GM19238 (cell line): ENCODE measurements around the gene MOB2.

Source experiments
- DNase-seq: peaks from one replicate; pipeline ENCODE4 v3.0.0; 2011; ENCODE audit warnings: low spot score; ENCODE audit not compliant: insufficient read length

The MOB2 gene

GRCh38 chr11:1504138-1504537, 17.6 kb upstream of the MOB2 start:
- no peak for DNase-seq

- DNase-seq = no peak
These were observed 17.1 kb upstream of the MOB2 start for GRCh38 chr11:1503708-1504104.

- no peak for DNase-seq
These were observed 16.6 kb upstream of the MOB2 start for GRCh38 chr11:1502954-1503707.

GRCh38 chr11:1502168-1502953, 15.8 kb upstream of the MOB2 start:
- no peak for DNase-seq

- DNase-seq = no peak
These were observed 15.0 kb upstream of the MOB2 start for GRCh38 chr11:1501421-1502167.

GRCh38 chr11:1500466-1501420, 14.2 kb upstream of the MOB2 start:
- DNase-seq = no peak

GRCh38 chr11:1499899-1500298, 13.3 kb upstream of the MOB2 start:
- no peak for DNase-seq

GRCh38 chr11:1499261-1499890, 12.8 kb upstream of the MOB2 start:
- DNase-seq = no peak

- no peak for DNase-seq
These were observed 11.7 kb upstream of the MOB2 start for GRCh38 chr11:1498262-1498661.

- no peak for DNase-seq
These were observed 11.0 kb upstream of the MOB2 start for GRCh38 chr11:1497600-1497999.

GRCh38 chr11:1496761-1497095, 10.1 kb upstream of the MOB2 start:
- no peak for DNase-seq

- no peak for DNase-seq
These were observed 9.6 kb upstream of the MOB2 start for GRCh38 chr11:1496091-1496760.

- no peak for DNase-seq
These were observed 8.1 kb upstream of the MOB2 start for GRCh38 chr11:1494650-1495049.

- no peak for DNase-seq
These were observed 7.2 kb upstream of the MOB2 start for GRCh38 chr11:1493650-1494244.

- DNase-seq = no peak
These were observed 4.8 kb upstream of the MOB2 start for GRCh38 chr11:1491379-1491778.

- no peak for DNase-seq
These were observed 4.1 kb upstream of the MOB2 start for GRCh38 chr11:1490651-1491050.

- DNase-seq = no peak
These were observed 2.1 kb upstream of the MOB2 start for GRCh38 chr11:1488575-1489180.

GRCh38 chr11:1487851-1488574, 1.4 kb upstream of the MOB2 start:
- DNase-seq = no peak
